Measurements from ENCODE around the gene ZNF853.
"Not testable (repeated sequence)": the region's sequence is repeated elsewhere in the genome, so short reads cannot be mapped to it uniquely, and the experiment has no call there.

ZNF853 gene

DNA sequence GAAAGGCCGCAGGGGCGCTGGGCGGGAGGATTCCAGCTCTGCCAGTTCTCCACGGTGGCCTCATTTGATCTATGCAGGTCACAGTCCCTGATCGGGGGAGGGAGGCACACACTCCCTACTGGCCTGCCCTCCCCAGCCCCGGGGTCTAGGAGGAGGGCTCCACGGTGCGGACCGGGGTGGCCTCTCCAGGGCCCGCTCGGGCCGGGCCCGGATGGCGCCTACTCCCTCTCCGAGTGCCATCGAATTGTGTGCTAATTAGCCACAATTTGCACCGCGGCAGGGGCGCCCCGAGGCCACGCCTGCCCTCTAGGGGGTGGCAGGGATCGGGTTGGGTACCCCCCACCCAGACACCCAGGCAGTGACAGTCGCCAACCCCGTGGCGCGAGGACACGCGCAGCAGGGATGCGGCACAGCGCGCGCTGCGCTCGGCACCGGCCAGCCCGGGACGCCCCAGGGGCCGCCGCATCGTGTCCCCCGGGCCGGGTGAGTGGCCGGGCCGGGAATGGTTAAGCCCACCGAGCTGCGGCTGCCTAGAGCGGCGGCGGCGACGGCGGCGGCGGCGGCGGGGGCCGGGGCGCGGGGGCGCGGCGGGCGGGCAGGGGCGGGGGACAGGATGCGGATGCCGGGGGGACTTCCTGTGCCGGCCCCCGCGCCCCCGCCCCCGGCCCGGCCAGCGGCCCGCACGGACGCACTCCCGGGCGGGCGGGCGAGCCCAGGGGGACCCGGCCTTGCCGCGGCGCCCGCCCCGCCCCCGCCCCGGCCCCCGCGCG is at the start of gene ZNF853:
TSS of gene ZNF853 (plus strand) at position 658 of the 770 bp plus-strand sequence. CDS start 565 bp downstream, outside the sequence.
- DNase-seq (ENCODE audit: low read depth) = no peak

DNA sequence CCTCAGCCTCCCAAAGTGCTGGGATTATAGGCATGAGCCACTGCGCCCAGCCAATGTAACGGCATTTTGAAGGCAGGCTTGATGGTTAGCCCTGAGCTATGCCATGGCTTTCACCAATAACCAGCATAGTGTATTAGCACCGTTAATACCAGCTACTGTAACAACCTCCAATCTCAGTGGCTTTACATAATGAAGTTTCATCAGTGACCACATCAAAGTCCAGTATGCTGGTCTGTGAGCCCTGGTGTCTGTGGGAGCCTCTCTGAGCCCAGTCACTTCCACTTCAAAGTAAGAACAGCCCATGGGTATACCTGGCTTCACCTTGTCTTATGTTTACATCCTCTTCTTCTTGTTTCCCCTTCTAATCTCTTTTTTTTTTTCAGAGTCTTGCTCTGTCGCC is 49.8 kb upstream of the ZNF853 start:
- no peak for DNase-seq (ENCODE audit: low read depth)

DNA sequence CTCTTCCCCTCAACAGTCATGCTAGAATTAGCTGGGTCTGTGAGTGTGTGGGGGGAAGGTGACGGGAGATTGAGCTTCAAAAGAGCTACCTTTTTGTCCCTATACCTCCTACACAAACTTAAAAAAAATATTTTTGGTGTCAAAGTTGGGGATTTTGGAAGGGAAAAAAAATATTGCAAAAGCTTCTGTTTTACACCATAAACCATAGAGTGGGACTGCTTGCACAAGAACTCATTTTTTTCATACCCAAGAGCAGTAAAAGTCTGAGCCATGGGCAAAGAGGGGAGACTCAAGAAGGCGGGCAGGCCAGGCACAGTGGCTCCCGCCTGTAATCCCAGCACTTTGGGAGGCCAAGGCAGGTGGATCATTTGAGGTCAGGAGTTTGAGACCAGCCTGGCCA is 47.5 kb upstream of the ZNF853 start:
- no peak for DNase-seq (ENCODE audit: low read depth)

DNA sequence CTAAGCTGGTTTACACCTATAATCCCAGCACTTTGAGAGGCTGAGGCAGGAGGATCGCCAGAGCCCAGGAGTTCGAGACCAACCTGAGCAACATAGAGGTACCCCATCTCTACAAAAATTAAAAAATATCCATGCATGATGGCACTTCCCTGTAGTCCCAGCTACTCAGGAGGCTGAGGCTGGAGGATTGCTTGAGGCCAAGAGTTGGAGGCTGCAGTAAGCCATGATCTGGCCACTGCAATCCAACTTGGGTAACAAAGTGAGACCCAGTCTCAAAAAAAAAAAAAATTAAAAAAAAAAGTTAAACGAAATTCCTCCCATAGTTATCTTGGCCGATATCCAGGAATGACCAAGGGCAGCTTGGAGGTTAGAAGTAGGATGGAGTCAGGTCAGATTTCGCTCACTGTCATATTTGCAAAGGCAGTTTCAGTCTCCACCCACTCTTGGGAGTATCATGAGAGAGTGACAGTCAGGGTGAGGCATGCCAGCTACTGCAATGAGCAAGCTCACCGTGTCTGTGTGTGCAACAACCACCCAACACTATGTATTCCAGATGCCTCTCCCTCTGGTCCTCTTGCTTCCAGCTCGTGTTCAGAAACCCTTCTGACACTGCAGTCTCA is 44.1 kb upstream of the ZNF853 start:
- DNase-seq (ENCODE audit: low read depth) = no peak

DNA sequence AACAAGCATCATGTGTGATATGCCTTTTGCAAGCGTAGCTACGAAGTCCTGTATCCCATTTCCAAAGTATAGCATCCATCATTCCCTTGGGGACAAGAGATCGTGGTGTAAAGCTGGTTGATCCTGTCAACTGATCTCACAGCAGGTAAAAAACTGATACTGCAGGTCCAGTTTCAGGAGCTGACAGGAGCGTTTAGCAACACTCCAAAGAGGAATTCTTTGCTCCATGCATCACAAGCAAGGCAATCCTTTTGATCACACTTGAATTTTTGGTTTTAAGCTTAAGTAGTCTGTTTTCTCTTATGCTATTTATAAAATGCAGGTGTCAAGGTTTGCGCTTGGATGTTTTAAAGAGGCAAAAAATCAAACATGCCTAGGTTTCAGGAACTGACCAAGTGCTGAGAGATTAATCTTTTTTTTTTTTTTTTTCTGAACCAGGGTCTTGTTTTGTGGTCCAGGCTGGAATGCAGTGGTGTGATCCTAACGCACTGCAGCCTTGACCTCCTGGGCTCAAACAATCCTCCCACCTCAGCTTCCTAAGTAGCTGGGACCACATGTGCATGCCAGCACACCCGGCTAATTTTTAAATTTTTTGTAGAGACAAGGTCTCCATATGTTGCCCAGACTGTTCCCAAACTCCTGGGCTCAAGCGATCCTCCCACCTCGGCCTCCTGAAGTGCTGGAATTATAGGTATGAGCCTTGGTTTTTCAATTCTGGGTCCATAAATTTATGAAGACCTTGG is 40.0 kb upstream of the ZNF853 start:
- no peak for DNase-seq (ENCODE audit: low read depth)

DNA sequence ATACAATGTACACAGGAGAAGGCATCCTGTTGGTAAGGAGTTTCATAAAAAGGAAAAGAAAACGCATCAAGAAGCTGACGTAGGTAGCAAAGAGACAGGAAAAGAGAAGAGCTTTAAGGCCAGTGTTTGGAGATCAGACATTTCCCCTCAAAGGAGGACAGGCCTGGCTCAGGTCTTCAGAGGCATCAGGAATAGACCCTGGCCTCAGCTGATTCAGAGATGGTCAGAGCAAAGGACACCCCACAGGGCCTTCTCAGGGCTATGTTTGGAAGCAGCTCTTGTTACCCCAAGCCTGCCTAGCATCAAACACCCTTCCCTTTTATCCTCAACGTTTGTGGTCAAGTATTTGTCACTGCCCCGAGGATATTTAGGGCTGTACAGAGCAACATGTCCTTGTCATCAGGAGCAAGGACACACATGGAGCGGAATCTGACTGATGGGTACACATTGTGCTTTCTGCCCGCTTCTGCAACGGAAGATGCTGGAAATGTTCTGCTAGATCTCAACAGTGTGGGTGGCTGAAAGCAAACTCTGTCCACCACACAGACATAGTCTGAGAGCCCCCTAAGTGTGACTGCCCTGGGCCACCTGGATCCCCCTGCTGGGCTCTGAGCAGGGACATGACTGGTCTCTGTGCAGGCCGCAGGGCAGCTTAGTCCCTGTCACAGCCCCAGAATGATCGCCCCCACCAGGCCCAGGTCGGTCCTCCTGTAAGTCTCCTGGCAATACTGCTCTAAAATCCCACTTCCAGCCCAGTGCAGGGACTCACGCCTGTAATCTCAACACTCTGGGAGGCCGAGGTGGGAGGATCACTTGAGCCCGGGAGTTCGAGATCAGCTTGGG is 39.2 kb upstream of the ZNF853 start:
- peak; percentile 36 for DNase-seq (ENCODE audit: low read depth)

DNA sequence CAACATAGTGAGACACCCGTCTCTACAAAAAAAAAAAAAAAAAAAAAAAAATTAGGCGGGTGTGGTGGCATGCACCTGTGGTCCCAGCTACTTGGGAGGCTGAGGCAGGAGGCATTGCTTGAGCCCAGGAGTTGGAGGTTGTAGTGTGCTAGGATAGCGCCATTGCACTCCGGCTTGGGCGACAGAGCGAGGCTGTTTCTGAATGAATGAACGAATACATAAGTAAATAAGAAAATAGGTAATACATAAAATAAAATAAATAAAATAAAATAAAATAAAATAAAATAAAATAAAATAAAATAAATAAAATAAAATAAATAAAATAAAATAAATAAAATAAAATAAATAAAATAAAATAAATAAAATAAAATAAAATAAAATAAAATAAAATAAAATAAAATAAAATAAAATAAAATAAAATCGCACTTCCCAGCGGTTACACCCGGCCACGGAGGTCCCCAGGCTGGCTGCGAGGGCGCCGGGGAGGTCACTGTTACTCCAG is 38.5 kb upstream of the ZNF853 start:
- DNase-seq (ENCODE audit: low read depth) = not testable (repeated sequence)

DNA sequence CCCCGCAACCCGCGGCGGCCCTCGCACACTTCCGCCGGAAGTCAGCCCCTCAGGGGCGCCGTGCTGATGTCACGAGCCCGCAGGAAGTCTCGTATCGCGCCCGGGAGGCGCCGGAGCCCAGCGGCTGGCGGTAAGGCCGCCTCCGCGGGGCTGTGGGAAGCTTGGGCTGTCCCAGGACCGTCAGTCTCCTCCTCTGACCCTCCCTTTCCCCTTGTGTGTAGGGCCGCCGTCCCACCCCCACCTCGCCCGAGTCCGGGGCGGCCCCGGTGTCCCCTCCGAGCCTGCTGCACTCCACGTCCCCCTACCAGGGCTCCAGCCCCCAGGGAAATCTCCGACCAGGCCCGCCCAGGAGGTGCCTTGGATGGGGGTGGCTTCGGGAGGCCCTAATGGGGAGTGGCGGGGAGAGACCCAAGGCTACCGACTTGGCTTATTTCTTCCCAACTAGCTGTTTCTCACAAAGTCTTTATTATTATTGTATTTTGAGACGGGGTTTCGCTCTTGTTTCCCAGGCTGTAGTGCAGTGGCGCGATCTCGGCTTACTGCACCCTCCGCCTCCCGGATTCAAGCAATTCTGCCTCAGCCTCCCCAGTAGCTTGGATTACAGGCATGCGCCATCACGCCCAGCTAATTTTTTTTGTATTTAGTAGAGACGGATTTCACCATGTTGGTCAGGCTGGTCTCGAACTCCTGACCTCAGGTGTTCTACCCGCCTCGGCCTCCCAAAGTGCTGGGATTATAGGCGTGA is 37.9 kb upstream of the ZNF853 start, which contains the start of gene ZDHHC4:
TSS of gene ZDHHC4 (plus strand) at position 86 of the 745 bp plus-strand sequence. CDS start 3,108 bp downstream, outside the sequence.
- peak; percentile 91 for DNase-seq (ENCODE audit: low read depth)

DNA sequence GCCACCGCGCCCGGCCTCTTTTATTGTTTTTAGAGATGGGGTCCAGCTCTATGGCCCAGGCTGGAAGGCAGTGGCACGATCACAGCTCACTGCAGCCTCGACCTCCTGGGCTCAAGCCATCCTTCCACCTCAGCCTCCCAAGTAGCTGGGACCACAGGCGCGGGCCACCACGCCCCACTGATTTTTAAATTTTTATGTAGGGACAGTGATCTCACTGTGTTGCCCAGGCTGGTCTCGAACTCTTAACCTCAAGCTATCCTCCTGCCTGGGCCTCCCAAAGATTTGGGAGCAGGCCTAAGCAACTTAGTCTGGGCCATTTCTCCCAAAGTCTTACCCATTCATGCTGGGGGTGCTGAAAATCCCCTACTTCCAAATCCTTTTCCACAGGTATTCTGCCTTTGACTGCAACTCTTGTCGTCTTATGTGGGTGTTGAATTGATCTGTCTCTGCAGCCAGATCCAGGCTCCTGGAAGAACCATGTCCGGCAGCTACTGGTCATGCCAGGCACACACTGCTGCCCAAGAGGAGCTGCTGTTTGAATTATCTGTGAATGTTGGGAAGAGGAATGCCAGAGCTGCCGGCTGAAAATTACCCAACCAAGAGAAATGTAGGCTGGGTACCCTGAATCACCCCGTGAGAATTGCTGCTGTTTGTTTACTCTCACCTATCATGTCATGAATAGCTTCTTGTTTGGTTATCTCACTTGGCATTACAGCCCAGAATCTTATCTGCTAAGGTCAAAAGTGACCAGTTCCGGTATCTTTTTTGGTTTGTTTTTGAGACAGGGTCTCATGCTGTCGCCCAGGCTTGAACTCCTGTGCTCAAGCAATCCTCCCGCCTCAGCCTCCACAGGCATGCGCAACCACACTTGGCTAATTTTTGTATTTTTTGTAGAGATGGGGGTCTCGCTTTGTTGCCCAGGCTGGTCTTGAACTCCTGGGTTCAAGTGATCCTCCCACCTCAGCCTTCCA is 37.0 kb upstream of the ZNF853 start:
- peak; percentile 25 for DNase-seq (ENCODE audit: low read depth)

DNA sequence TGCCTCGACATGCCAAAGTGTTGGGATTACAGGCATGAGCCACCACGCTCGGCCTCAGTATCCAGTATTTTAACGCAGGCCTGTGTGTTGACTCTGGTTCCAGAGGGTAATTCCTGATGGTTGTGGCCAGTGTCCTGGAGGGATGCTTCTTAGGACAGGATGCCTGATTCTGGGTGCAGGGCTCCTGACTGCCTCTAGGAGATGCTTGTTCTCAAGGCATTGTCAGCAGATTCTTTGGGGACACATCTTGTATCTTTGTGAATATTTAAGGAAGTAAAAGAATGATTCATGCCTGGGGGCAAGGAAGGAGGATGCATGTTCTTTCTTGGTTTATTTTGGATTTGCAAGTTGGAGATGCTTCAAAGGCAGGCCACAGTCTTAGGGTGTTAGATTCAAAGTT is 36.0 kb upstream of the ZNF853 start:
- peak; percentile 76 for DNase-seq (ENCODE audit: low read depth)

DNA sequence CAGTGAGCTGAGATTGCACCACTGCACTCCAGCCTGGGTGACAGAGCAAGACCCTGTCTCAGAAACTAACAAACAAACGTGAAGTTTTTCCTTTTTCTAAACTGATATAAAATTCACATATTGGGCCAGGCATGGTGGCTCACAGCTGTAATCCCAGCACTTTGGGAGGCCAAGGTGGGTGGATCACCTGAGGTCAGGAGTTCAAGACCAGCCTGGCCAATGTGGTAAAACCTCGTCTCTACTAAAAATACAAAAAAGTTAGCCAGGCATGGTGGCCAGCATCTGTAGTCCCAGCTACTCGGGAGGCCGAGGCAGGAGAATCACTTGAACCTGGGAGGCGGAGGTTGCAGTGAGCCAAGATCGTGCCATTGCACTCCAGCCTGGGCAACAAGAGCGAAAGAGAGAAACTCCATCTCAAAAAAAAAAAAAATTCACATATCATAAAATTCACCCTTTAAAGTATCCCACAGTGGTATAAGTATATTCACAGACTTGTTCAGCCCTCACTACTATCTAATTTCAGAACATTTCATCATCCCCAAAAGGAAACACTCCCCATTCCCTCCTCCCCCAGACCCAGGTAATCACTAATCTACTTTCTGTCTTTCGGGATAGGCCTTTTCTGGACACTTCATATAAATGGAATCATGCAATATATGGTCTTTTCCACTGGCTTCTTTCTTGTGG is 29.5 kb upstream of the ZNF853 start:
- DNase-seq (ENCODE audit: low read depth) = not testable (repeated sequence)

DNA sequence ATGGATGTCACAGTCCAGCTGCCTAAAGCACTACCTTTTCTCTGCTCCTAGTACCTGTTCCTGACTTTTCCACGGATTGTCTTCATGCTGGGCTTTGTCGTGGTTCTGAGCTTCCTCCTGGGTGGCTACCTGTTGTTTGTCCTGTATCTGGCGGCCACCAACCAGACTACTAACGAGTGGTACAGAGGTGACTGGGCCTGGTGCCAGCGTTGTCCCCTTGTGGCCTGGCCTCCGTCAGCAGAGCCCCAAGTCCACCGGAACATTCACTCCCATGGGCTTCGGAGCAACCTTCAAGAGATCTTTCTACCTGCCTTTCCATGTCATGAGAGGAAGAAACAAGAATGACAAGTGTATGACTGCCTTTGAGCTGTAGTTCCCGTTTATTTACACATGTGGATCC is 26.8 kb upstream of the ZNF853 start:
- no peak for DNase-seq (ENCODE audit: low read depth)

DNA sequence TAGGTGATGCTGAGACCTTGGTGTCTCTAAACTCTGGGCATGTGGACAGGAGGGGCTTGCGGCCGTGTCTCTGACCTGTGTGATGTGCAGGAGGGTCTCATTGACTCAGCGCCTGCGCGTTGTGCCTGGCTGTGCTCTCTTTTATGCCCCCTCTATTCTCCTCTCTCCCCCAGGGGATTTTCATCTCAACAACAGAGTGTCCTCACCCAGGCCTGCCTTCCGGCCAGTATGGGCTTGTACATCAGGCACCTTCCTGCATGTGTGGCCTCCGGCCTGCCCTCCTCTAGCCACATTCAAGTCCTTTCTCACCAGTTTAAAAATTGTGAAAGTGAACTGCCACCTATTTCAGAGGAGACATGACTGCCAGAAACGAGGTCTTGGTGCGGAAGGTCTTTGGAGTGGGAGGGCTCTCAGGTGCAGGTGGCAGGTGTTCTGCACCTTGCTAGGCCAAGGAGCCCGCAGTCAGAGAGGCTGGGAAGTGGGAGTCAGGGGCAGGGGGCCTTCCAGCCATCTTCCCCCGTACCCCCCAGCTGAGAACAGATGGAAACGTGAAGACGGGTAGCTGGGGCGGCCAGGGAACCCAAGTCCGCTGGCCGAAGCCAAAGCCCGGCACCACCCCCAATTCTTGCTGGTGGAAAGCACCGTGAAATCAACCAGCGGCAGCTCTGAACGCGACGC is 26.1 kb upstream of the ZNF853 start:
- DNase-seq (ENCODE audit: low read depth) = no peak

DNA sequence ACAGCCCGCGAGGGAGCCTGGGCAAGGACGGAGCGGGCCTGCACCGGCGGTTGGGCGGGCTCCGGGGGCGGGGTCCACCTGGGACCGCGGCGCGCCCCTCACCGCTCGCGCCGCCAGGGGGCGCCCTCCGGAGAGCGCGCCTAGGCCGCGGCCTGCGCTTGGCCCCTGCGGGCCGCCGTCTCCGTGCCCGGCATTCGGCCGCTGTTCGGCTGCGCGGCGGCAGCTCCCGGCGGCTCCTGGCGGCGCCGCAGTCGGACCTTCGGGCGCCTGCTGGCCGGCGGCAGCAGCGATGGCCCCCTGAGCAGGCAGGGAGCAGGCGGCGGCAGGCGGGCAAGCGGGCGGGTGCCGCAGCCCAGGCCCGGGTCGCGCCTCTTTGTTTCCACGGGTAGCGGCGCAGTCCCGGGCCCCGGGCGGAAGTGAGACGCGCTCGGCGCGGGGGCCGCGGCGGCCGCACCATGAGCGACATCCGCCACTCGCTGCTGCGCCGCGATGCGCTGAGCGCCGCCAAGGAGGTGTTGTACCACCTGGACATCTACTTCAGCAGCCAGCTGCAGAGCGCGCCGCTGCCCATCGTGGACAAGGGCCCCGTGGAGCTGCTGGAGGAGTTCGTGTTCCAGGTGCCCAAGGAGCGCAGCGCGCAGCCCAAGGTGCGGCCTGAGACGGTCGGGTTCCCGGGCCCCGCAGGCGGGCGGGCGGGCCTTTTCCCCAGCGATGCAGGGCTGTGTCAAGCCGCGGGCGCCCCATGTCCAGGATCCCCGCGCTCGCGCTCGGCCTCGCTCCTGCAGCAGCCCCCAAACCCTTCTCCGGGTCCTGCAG is 25.4 kb upstream of the ZNF853 start, which contains the start of gene INTS15:
TSS of gene INTS15 (plus strand) at position 193 of the 816 bp plus-strand sequence. CDS start at position 456, 263 bp downstream.
- peak; percentile 85 for DNase-seq (ENCODE audit: low read depth)

DNA sequence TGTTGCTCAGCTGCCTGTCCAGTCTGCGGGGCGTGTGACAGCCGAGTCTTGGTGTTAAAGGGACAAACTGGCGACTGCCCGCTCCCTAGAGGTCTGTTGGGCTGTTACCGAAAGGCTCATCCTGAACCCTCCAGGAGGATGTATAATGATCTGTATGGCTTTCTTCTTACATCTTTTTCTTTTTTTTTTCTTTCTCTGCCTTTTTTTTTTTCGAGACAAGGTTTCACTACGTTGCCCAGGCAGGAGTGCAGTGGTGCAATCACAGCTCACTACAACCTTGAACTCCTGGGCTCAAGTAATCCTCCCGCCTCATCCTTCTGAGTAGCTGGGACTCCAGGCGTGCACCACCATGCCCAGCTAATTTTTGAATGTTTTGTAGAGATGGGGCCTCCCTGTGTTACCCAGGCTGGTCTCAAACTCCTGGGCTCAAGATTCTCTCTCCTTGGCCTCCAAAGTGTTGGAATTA is 24.7 kb upstream of the ZNF853 start:
- DNase-seq (ENCODE audit: low read depth) = no peak

DNA sequence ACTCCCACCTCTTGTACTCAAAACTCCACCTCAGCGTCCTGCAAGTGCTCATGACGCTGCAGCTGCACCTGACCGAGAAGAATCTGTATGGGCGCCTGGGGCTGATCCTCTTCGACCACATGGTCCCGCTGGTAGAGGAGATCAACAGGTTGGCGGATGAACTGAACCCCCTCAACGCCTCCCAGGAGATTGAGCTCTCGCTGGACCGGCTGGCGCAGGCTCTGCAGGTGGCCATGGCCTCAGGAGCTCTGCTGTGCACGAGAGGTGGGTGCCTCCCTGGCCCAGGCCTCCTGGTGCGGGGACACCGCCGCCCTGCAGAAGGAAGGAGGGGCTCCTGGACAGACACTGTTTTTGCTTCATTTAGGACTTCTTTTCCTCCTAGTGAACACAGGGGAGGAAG is 15.3 kb upstream of the ZNF853 start:
- DNase-seq (ENCODE audit: low read depth) = no peak

DNA sequence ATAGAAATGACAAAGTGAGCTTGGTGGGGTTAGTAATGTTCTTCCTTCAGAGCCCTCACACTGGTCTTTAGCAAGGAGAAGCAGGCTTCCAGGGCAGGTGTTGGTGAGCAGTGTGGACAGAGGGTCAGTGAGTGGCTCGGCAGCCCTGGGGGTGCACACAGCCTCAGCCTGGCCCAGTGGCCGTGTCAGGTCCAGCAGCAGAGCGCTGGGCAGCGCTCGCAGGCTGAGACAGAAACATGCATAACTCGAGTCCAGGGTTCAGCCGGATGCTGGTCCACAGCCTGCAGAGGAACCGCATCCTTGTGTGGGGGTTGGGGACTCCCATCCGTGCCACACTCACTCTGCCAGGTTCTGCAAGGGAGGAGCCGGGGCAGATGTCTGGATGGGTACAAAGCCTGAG is 11.0 kb upstream of the ZNF853 start:
- no peak for DNase-seq (ENCODE audit: low read depth)
